HL-60 (cell line): ENCODE data around the gene MTCL1.

Experiments used
- DNase-seq, 2 experiments: peaks; one replicate each; pipeline ENCODE4 v3.0.0-alpha.2; 2010 to 2020; ENCODE audit warnings: low read depth in 1 of 2, low spot score in 1 of 2
- H3K27ac ChIP-seq: fragments of 250-450 bp; sonication (Bioruptor Pico); replicated peaks from 2 replicates; pipeline ENCODE4 v1.5.1; 2020; ENCODE audit warnings: mild to moderate bottlenecking, moderate library complexity
- H3K27me3 ChIP-seq: fragments of 250-450 bp; sonication (Bioruptor Pico); 2 replicates; pipeline ENCODE4 v1.5.1; 2021; ENCODE audit warnings: mild to moderate bottlenecking, moderate library complexity; ENCODE audit not compliant: insufficient read depth, poor library complexity, severe bottlenecking
- H3K4me3 ChIP-seq: replicated peaks from 2 replicates; pipeline ENCODE4 v1.5.1; 2011; ENCODE audit warnings: mild to moderate bottlenecking, control low read depth, low read length; ENCODE audit not compliant: insufficient read depth
- GABPA ChIP-seq: IDR thresholded peaks from 2 replicates; pipeline ENCODE4 v1.6.1; 2012; ENCODE audit warnings: low read depth
- POLR2AphosphoS5 ChIP-seq: IDR thresholded peaks from 2 replicates; pipeline ENCODE4 v1.6.1; 2012; ENCODE audit warnings: low read depth
- SPI1 ChIP-seq: IDR thresholded peaks from 2 replicates; pipeline ENCODE4 v1.6.1; 2012; ENCODE audit warnings: low read depth, mild to moderate bottlenecking, borderline replicate concordance
- TF ChIP-seq, protein P1 (sequence below): IDR thresholded peaks from 2 replicates; pipeline ENCODE4 v1.6.1; 2012; ENCODE audit warnings: low read depth; ENCODE audit not compliant: insufficient replicate concordance
- TF ChIP-seq, protein P2 (sequence below): IDR thresholded peaks from one replicate; pipeline ENCODE4 v1.5.1; 2011; ENCODE audit warnings: low read length, control low read depth, inconsistent platforms; ENCODE audit not compliant: insufficient read depth

The MTCL1 gene

DNA sequence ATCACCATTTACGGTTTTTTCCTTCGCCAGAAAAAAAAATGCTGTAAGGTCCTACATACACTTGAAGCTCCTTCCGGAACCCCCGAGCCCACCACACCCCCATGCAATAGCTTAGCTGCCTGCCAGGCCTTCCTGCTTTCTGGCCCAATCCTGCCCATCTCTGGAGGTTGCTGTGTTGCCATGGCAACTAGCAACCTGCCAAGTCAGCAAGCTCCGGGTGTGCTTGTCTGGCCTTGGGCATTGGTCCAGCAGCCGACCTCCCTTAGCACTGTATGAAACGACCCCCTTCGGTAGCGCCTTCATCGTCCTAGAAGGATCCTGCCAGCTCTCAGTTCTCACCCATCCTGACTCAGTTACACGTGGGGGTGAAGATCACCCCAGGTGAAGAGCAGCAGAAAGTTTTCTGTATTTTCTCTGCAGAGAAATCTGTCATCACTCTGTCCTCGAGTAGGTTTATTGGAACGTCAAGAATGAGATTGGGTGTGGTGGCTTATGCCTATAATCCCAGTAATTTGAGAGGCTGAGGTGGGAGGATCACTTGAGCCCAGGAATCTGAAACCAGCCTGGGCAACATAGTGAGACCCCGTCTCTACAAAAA is 47.4 kb upstream of the MTCL1 start:
- H3K27me3 ChIP-seq = peaks cover 17% of the 10 kb centered on the region
- H3K27ac ChIP-seq = no peak overlapping the region
- no peak for TF ChIP-seq POLR2AphosphoS5
- no peak for TF ChIP-seq SPI1
- TF ChIP-seq, protein P1, sequence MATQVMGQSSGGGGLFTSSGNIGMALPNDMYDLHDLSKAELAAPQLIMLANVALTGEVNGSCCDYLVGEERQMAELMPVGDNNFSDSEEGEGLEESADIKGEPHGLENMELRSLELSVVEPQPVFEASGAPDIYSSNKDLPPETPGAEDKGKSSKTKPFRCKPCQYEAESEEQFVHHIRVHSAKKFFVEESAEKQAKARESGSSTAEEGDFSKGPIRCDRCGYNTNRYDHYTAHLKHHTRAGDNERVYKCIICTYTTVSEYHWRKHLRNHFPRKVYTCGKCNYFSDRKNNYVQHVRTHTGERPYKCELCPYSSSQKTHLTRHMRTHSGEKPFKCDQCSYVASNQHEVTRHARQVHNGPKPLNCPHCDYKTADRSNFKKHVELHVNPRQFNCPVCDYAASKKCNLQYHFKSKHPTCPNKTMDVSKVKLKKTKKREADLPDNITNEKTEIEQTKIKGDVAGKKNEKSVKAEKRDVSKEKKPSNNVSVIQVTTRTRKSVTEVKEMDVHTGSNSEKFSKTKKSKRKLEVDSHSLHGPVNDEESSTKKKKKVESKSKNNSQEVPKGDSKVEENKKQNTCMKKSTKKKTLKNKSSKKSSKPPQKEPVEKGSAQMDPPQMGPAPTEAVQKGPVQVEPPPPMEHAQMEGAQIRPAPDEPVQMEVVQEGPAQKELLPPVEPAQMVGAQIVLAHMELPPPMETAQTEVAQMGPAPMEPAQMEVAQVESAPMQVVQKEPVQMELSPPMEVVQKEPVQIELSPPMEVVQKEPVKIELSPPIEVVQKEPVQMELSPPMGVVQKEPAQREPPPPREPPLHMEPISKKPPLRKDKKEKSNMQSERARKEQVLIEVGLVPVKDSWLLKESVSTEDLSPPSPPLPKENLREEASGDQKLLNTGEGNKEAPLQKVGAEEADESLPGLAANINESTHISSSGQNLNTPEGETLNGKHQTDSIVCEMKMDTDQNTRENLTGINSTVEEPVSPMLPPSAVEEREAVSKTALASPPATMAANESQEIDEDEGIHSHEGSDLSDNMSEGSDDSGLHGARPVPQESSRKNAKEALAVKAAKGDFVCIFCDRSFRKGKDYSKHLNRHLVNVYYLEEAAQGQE = no peak
- TF ChIP-seq GABPA = no peak
- H3K4me3 ChIP-seq = no peak overlapping the region
- DNase-seq = no peak

DNA sequence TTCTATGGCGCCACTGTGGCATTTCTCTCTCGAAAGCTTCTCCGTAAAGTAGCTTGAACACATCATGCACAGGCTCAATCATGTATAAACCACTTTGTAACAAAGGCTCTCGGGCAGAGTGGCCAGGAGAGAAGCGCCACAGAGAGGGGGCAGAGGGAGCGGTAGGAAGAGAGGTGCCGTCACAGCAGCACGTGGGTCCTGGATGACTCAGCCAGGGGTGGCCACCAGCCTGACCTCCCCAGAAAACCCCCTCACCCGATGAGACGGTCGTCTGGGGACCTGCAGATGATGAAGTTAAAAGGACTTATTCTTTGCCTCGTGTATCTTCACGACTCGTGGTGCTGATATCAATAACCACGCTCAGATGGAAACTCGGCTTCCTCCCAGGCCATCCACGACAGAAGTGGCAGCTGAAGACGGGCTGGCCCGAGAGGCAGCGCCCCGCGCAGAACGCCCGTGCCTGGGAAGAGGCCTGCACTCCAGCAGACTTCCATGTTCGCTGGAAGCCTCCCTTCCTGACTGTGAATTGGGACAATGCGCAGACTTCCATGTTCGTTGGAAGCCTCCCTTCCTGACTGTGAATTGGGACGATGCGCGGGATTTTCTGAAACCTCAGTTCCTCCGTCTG is 46.4 kb upstream of the MTCL1 start:
- no peak for TF ChIP-seq POLR2AphosphoS5
- TF ChIP-seq, protein P2, sequence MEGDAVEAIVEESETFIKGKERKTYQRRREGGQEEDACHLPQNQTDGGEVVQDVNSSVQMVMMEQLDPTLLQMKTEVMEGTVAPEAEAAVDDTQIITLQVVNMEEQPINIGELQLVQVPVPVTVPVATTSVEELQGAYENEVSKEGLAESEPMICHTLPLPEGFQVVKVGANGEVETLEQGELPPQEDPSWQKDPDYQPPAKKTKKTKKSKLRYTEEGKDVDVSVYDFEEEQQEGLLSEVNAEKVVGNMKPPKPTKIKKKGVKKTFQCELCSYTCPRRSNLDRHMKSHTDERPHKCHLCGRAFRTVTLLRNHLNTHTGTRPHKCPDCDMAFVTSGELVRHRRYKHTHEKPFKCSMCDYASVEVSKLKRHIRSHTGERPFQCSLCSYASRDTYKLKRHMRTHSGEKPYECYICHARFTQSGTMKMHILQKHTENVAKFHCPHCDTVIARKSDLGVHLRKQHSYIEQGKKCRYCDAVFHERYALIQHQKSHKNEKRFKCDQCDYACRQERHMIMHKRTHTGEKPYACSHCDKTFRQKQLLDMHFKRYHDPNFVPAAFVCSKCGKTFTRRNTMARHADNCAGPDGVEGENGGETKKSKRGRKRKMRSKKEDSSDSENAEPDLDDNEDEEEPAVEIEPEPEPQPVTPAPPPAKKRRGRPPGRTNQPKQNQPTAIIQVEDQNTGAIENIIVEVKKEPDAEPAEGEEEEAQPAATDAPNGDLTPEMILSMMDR = no peak
- TF ChIP-seq, protein P1 = no peak
- no peak for TF ChIP-seq GABPA
- TF ChIP-seq SPI1 = no peak
- no peak for DNase-seq
- Histone ChIP-seq H3K4me3 (no peak overlapping the region), H3K27ac (no peak overlapping the region), H3K27me3 (peaks cover 17% of the 10 kb centered on the region)

GRCh38 chr18:8659609-8660242 is 45.6 kb upstream of the MTCL1 start:
- TF ChIP-seq SPI1 (no peak), POLR2AphosphoS5 (no peak), GABPA (no peak)
- TF ChIP-seq, protein P2 = no peak
- TF ChIP-seq, protein P1 = no peak
- Histone ChIP-seq H3K27me3 (peaks cover 17% of the 10 kb centered on the region), H3K27ac (no peak overlapping the region), H3K4me3 (no peak overlapping the region)
- no peak for DNase-seq
